ENCODE data around the gene SLC50A1. TPM values are rescaled to one million over a fixed set of nuclear protein-coding genes. Genes with fewer than 3 reads are reported as not detected.

Gene SLC50A1
- total RNA-seq, 5 donors from 2014 or later (not counting 1 experiment from before 2014, with no cell fraction given): 20.7 to 34.9 (median 30.8) TPM

DNA sequence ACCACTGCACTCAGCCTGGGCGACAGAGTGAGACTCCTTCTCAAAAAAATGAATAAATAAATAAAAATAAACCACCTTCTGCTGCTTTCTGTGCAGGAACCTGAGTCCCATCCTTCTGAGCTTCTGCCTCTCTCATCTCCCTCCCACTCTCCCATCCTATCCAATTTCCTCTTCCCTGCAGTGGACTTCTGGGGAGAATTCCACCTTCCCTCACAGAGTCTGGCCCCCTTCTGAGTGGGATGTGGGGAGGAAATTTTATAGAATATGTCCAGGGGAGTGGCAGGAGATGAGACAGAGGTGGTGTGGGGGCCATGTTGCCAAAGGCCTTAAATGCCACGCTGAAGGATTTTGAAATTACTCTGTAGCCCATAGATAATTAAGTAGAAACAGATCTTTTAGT, 13.3 kb upstream of the SLC50A1 start:
- Histone ChIP-seq H3K27ac (ENCODE audit: low read length) (no peak overlapping the region), H3K4me3 (ENCODE audit: control insufficient read depth in 1 of 2, extremely low read depth in 1 of 2, low read length in 1 of 2) (no peak overlapping the region), H3K9me3 (no peaks in the 10 kb centered on the region), H3K4me1 (ENCODE audit: control insufficient read depth in 1 of 2, extremely low read depth in 1 of 2, insufficient read depth in 2 of 2, low read length in 2 of 2) (peaks cover 3 to 13% of the 10 kb centered on the region in 2 experiments), H3K27me3 (replicated peaks in 1 of 2; ENCODE audit: control insufficient read depth in 2 of 2, extremely low read depth in 1 of 2, insufficient read depth in 2 of 2, low read length in 1 of 2) (peaks cover 0 to 31% of the 10 kb centered on the region in 2 experiments), H3K36me3 (ENCODE audit: control insufficient read depth in 2 of 2, extremely low read depth in 1 of 2, insufficient read depth in 1 of 2, low read length in 1 of 2) (no peaks in the 10 kb centered on the region)
- ChIA-PET POLR2A (no interaction called here), CTCF (no interaction called here)
- Mint-ChIP-seq H3K4me1 (peaks cover 6 to 9% (median 9%) of the 10 kb centered on the region in 3 donors), H3K4me3 (no peak overlapping the region), H3K36me3 (no peaks in the 10 kb centered on the region), H3K9me3 (no peaks in the 10 kb centered on the region), H3K27ac (no peak overlapping the region), H3K27me3 (peaks cover 0 to 6% of the 10 kb centered on the region in 2 donors)
- no peak for ATAC-seq (replicated peaks in 1 of 4)
- DNase-seq: no peak
- 71% methylated on average over 1 of the region's 2 CpGs for WGBS (ENCODE audit: insufficient coverage)

- H3K27ac Mint-ChIP-seq: no peak overlapping the region
- 100% methylated on average over 1 of the region's 4 CpGs for WGBS (ENCODE audit: insufficient coverage)
- H3K4me1 Mint-ChIP-seq: peaks cover 19 to 22% (median 20%) of the 10 kb centered on the region in 3 donors
- H3K36me3 Mint-ChIP-seq: no peaks in the 10 kb centered on the region
- H3K27ac ChIP-seq (ENCODE audit: low read length): no peak overlapping the region
- H3K9me3 Mint-ChIP-seq: no peaks in the 10 kb centered on the region
- H3K4me3 ChIP-seq (ENCODE audit: control insufficient read depth in 1 of 2, extremely low read depth in 1 of 2, low read length in 1 of 2): no peak overlapping the region
- peaks cover 0 to 42% of the 10 kb centered on the region in 2 experiments for H3K27me3 ChIP-seq (replicated peaks in 1 of 2; ENCODE audit: control insufficient read depth in 2 of 2, extremely low read depth in 1 of 2, insufficient read depth in 2 of 2, low read length in 1 of 2)
- CTCF ChIA-PET: no interaction called here
- POLR2A ChIA-PET: interaction anchor here in 1 of 2 donors (0.5 kb wide), 1 partner anchor 95 kb away, joined by 12 read pairs; no protein-coding TSS in a partner anchor
- H3K36me3 ChIP-seq (ENCODE audit: control insufficient read depth in 2 of 2, extremely low read depth in 1 of 2, insufficient read depth in 1 of 2, low read length in 1 of 2): no peaks in the 10 kb centered on the region
- peaks cover 11 to 27% of the 10 kb centered on the region in 2 experiments for H3K4me1 ChIP-seq (ENCODE audit: control insufficient read depth in 1 of 2, extremely low read depth in 1 of 2, insufficient read depth in 2 of 2, low read length in 2 of 2)
- ATAC-seq (replicated peaks in 1 of 4): no peak
- H3K27me3 Mint-ChIP-seq: peaks cover 0 to 16% of the 10 kb centered on the region in 2 donors
- no peaks in the 10 kb centered on the region for H3K9me3 ChIP-seq
- DNase-seq: no peak
- H3K4me3 Mint-ChIP-seq: no peak overlapping the region
Observed at GRCh38 chr1:155123801-155124200, 11.9 kb upstream of the SLC50A1 start.

- DNase-seq (no peak), ATAC-seq (replicated peaks in 1 of 4) (no peak)
- Histone ChIP-seq H3K27ac (ENCODE audit: low read length) (no peak overlapping the region), H3K4me1 (ENCODE audit: control insufficient read depth in 1 of 2, extremely low read depth in 1 of 2, insufficient read depth in 2 of 2, low read length in 2 of 2) (peaks cover 11 to 36% of the 10 kb centered on the region in 2 experiments), H3K4me3 (ENCODE audit: control insufficient read depth in 1 of 2, extremely low read depth in 1 of 2, low read length in 1 of 2) (no peak overlapping the region), H3K9me3 (no peaks in the 10 kb centered on the region), H3K36me3 (ENCODE audit: control insufficient read depth in 2 of 2, extremely low read depth in 1 of 2, insufficient read depth in 1 of 2, low read length in 1 of 2) (no peaks in the 10 kb centered on the region), H3K27me3 (replicated peaks in 1 of 2; ENCODE audit: control insufficient read depth in 2 of 2, extremely low read depth in 1 of 2, insufficient read depth in 2 of 2, low read length in 1 of 2) (peaks cover 0 to 52% of the 10 kb centered on the region in 2 experiments)
- WGBS (ENCODE audit: insufficient coverage): 100% methylated on average over 6 of the region's 16 CpGs
- Mint-ChIP-seq H3K9me3 (no peaks in the 10 kb centered on the region), H3K27me3 (peaks cover 0 to 21% of the 10 kb centered on the region in 2 donors), H3K4me1 (peaks cover 29 to 31% (median 30%) of the 10 kb centered on the region in 3 donors), H3K36me3 (no peaks in the 10 kb centered on the region), H3K27ac (no peak overlapping the region), H3K4me3 (no peak overlapping the region)
- CTCF ChIA-PET: no interaction called here
- POLR2A ChIA-PET: interaction anchor here in 1 of 2 donors (0.5 kb wide), 2 partner anchors 96 to 800 kb away, joined by 3 to 12 read pairs; no protein-coding TSS in a partner anchor
Observed at GRCh38 chr1:155124503-155125463, 10.9 kb upstream of the SLC50A1 start.

GRCh38 chr1:155125511-155125945, 10.1 kb upstream of the SLC50A1 start:
- no peak for DNase-seq
- no peak overlapping the region for H3K27ac ChIP-seq (ENCODE audit: low read length)
- CTCF ChIA-PET: no interaction called here
- Mint-ChIP-seq H3K27me3 (peaks cover 0 to 22% of the 10 kb centered on the region in 2 donors), H3K4me3 (peak overlapping the region; percentile 18 to 52 (median 24)), H3K4me1 (peaks cover 33 to 37% (median 35%) of the 10 kb centered on the region in 3 donors), H3K27ac (peak overlapping the region in 1 of 2 donors; percentile 7), H3K9me3 (no peaks in the 10 kb centered on the region), H3K36me3 (no peaks in the 10 kb centered on the region)
- peaks cover 11 to 42% of the 10 kb centered on the region in 2 experiments for H3K4me1 ChIP-seq (ENCODE audit: control insufficient read depth in 1 of 2, extremely low read depth in 1 of 2, insufficient read depth in 2 of 2, low read length in 2 of 2)
- no peaks in the 10 kb centered on the region for H3K9me3 ChIP-seq
- H3K27me3 ChIP-seq (replicated peaks in 1 of 2; ENCODE audit: control insufficient read depth in 2 of 2, extremely low read depth in 1 of 2, insufficient read depth in 2 of 2, low read length in 1 of 2): peaks cover 0 to 57% of the 10 kb centered on the region in 2 experiments
- no peaks in the 10 kb centered on the region for H3K36me3 ChIP-seq (ENCODE audit: control insufficient read depth in 2 of 2, extremely low read depth in 1 of 2, insufficient read depth in 1 of 2, low read length in 1 of 2)
- no peak for ATAC-seq (replicated peaks in 1 of 4)
- H3K4me3 ChIP-seq (ENCODE audit: control insufficient read depth in 1 of 2, extremely low read depth in 1 of 2, low read length in 1 of 2): no peak overlapping the region
- POLR2A ChIA-PET: interaction anchor here in 1 of 2 donors (0.5 kb wide), 1 partner anchor 800 kb away, joined by 3 read pairs; no protein-coding TSS in a partner anchor
- WGBS (ENCODE audit: insufficient coverage): 85% methylated on average over 10 of the region's 11 CpGs

GRCh38 chr1:155125946-155126555, 9.6 kb upstream of the SLC50A1 start:
- no peak for ATAC-seq (replicated peaks in 1 of 4)
- Mint-ChIP-seq H3K36me3 (no peaks in the 10 kb centered on the region), H3K4me3 (peak overlapping the region; percentile 18 to 82 (median 24)), H3K4me1 (peaks cover 37 to 42% (median 40%) of the 10 kb centered on the region in 3 donors), H3K27me3 (peaks cover 0 to 22% of the 10 kb centered on the region in 2 donors), H3K27ac (peak overlapping the region in 1 of 2 donors; percentile 7), H3K9me3 (no peaks in the 10 kb centered on the region)
- Histone ChIP-seq H3K4me3 (ENCODE audit: control insufficient read depth in 1 of 2, extremely low read depth in 1 of 2, low read length in 1 of 2) (no peak overlapping the region), H3K27ac (ENCODE audit: low read length) (no peak overlapping the region), H3K9me3 (no peaks in the 10 kb centered on the region), H3K36me3 (ENCODE audit: control insufficient read depth in 2 of 2, extremely low read depth in 1 of 2, insufficient read depth in 1 of 2, low read length in 1 of 2) (no peaks in the 10 kb centered on the region), H3K4me1 (ENCODE audit: control insufficient read depth in 1 of 2, extremely low read depth in 1 of 2, insufficient read depth in 2 of 2, low read length in 2 of 2) (peaks cover 11 to 42% of the 10 kb centered on the region in 2 experiments), H3K27me3 (replicated peaks in 1 of 2; ENCODE audit: control insufficient read depth in 2 of 2, extremely low read depth in 1 of 2, insufficient read depth in 2 of 2, low read length in 1 of 2) (peaks cover 0 to 57% of the 10 kb centered on the region in 2 experiments)
- POLR2A ChIA-PET: no interaction called here
- CTCF ChIA-PET: interaction anchor here in 1 of 2 donors (0.6 kb wide), 2 partner anchors 10 to 679 kb away, joined by 4 to 6 read pairs; no protein-coding TSS in a partner anchor
- 85% methylated on average over 38 of the region's 53 CpGs for WGBS (ENCODE audit: insufficient coverage)
- DNase-seq: no peak

GRCh38 chr1:155126556-155127104, 9.0 kb upstream of the SLC50A1 start:
- H3K4me1 Mint-ChIP-seq: peaks cover 37 to 42% (median 42%) of the 10 kb centered on the region in 3 donors

More at GRCh38 chr1:155126556-155127104, 9.0 kb upstream of the SLC50A1 start:
- Mint-ChIP-seq H3K9me3 (no peaks in the 10 kb centered on the region), H3K27me3 (peaks cover 0 to 22% of the 10 kb centered on the region in 2 donors), H3K36me3 (no peaks in the 10 kb centered on the region), H3K4me3 (peak overlapping the region; percentile 82 to 84 (median 83)), H3K27ac (no peak overlapping the region)
- POLR2A ChIA-PET: no interaction called here
- Histone ChIP-seq H3K4me1 (ENCODE audit: control insufficient read depth in 1 of 2, extremely low read depth in 1 of 2, insufficient read depth in 2 of 2, low read length in 2 of 2) (peaks cover 11 to 42% of the 10 kb centered on the region in 2 experiments), H3K36me3 (ENCODE audit: control insufficient read depth in 2 of 2, extremely low read depth in 1 of 2, insufficient read depth in 1 of 2, low read length in 1 of 2) (no peaks in the 10 kb centered on the region), H3K27me3 (replicated peaks in 1 of 2; ENCODE audit: control insufficient read depth in 2 of 2, extremely low read depth in 1 of 2, insufficient read depth in 2 of 2, low read length in 1 of 2) (peaks cover 0 to 57% of the 10 kb centered on the region in 2 experiments), H3K9me3 (no peaks in the 10 kb centered on the region), H3K4me3 (ENCODE audit: control insufficient read depth in 1 of 2, extremely low read depth in 1 of 2, low read length in 1 of 2) (peak overlapping the region; percentile 49 to 77), H3K27ac (ENCODE audit: low read length) (no peak overlapping the region)
- WGBS (ENCODE audit: insufficient coverage): 10% methylated on average over 26 of the region's 32 CpGs
- CTCF ChIA-PET: interaction anchor here in 1 of 2 donors (0.6 kb wide), 2 partner anchors 10 to 680 kb away, joined by 4 to 6 read pairs; no protein-coding TSS in a partner anchor
- peak; percentile 57 to 75 (median 58) for ATAC-seq (replicated peaks in 1 of 4)
- peak in 33 of 35 experiments; percentile 19 to 71 (median 41) for DNase-seq
